GM12872 (cell line): Measurements from ENCODE around the gene GRIK1.

Experiments
- TF ChIP-seq, protein P1 (sequence below): IDR thresholded peaks from 3 replicates; pipeline ENCODE4 v1.5.1; 2011; ENCODE audit warnings: low read depth, mild to moderate bottlenecking, low read length, moderate library complexity; ENCODE audit not compliant: insufficient read depth

The GRIK1 gene

GRCh38 chr21:29762570-29763082 lies 177.2 kb downstream of the GRIK1 start:
- TF ChIP-seq, protein P1, sequence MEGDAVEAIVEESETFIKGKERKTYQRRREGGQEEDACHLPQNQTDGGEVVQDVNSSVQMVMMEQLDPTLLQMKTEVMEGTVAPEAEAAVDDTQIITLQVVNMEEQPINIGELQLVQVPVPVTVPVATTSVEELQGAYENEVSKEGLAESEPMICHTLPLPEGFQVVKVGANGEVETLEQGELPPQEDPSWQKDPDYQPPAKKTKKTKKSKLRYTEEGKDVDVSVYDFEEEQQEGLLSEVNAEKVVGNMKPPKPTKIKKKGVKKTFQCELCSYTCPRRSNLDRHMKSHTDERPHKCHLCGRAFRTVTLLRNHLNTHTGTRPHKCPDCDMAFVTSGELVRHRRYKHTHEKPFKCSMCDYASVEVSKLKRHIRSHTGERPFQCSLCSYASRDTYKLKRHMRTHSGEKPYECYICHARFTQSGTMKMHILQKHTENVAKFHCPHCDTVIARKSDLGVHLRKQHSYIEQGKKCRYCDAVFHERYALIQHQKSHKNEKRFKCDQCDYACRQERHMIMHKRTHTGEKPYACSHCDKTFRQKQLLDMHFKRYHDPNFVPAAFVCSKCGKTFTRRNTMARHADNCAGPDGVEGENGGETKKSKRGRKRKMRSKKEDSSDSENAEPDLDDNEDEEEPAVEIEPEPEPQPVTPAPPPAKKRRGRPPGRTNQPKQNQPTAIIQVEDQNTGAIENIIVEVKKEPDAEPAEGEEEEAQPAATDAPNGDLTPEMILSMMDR, result no peak

GRCh38 chr21:29753216-29753615 lies 186.6 kb downstream of the GRIK1 start:
- TF ChIP-seq, protein P1, result no peak

DNA sequence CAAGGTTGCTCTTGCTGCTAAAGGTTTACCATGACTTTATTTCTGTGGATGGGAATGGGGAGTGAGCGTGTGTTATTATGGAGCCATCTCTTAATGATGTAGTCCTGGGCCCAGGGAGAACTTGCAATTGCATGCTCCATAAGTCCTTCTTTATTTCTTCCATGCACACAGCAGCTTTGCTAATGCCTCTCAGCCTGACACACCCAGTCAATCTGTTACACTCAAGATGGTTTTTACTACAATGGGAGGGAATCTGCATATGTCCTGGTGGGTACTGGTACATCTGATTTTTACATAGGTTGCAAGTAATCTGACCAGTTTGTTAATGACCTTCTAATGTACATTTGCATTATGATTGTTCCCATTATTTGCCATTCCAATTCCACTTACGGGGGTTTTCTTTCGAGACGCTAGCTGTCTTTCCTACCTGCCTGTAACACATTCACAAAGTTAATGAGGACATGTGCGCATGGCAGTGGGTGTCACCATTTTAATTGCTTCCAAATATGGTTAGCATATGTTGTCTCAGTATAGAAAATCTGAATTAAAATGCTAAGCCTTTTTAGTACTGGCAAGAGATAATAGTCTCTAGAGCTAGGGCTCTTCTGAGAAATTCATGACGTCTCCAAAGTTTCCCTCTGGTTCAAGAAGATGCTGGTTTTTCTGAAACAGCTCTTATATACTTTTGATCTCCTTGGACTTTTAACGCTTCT lies 188.2 kb downstream of the GRIK1 start:
- TF ChIP-seq, protein P1, result no peak

DNA sequence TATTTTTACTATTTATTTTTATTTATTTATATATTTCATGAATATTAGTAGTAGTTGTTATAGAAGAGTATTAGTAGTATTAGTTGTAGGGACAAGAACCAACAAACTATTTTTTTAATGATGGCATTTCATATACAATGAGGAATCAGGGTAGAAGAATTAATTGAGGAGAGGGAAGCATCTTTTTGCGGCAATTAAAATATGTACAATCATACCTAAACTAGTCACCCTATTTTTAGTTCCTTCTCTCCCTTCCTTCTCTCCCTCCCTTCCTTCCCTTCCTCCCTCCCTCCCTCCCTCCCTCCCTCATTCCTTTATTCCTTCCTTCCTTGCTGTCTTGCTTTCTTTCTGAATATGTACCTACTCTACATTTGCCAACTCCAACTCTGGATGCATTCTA lies 189.8 kb downstream of the GRIK1 start:
- TF ChIP-seq, protein P1, result no peak

- TF ChIP-seq, protein P1, result no peak
Observed at GRCh38 chr21:29749223-29749622, 190.6 kb downstream of the GRIK1 start.

GRCh38 chr21:29748391-29749167 lies 191.2 kb downstream of the GRIK1 start:
- TF ChIP-seq, protein P1, result no peak

GRCh38 chr21:29741761-29742160 lies 198.0 kb downstream of the GRIK1 start:
- TF ChIP-seq, protein P1, result no peak
